Ishikawa (cell line): Measurements from ENCODE around the gene MACROD2.

Source experiments
- EP300 ChIP-seq: IDR thresholded peaks from 2 replicates; pipeline ENCODE4 v1.6.1; 2012; ENCODE audit warnings: borderline replicate concordance
- FOXM1 ChIP-seq: IDR thresholded peaks from 2 replicates; pipeline ENCODE4 v1.6.1; 2012; ENCODE audit warnings: low read depth, borderline replicate concordance
- MAX ChIP-seq: IDR thresholded peaks from 2 replicates; pipeline ENCODE4 v1.6.1; 2012
- NFIC ChIP-seq: IDR thresholded peaks from 2 replicates; pipeline ENCODE4 v1.6.1; 2012

DNA sequence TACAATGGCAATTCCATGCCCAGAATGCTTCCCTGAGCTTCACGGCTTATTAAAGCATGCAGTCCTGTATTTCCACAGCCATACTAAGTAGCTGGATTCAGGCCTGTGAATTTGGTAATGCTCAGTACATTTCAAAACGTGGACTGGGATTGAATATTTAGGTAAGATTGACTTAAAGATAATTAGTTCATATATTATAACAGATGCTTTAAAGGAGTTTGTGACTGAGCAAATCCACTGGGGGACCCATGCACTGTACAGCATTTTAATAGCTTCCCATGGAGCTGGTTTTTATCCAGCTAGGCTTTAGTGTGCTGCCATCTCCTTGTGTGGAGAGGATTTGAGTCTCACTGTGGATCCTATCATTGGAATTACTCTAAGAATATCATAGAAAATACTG, 763.0 kb downstream of the MACROD2 start:
- TF ChIP-seq EP300 (no peak), NFIC (no peak), FOXM1 (no peak), MAX (no peak)
